HepG2 (cell line): ENCODE data around the gene TDRD10.

Experiments used
- ESRRA ChIP-seq: sonication (generic); formaldehyde crosslinking; IDR thresholded peaks from 2 replicates; pipeline ENCODE4 v1.5.1; 2020; ENCODE audit warnings: mild to moderate bottlenecking, low read depth, missing genetic modification reagents
- SIN3A ChIP-seq: IDR thresholded peaks from 2 replicates; pipeline ENCODE4 v1.6.1; 2011; ENCODE audit warnings: low read depth, mild to moderate bottlenecking, control low read depth, low read length, borderline replicate concordance
- ZNF816 ChIP-seq: sonication (generic); formaldehyde crosslinking; IDR thresholded peaks from 2 replicates; pipeline ENCODE4 v1.8.0; 2022; ENCODE audit warnings: missing genetic modification reagents, mild to moderate bottlenecking, borderline replicate concordance
- TF ChIP-seq, protein P1 (sequence below): sonication (generic); formaldehyde crosslinking; IDR thresholded peaks from 2 replicates; pipeline ENCODE4 v1.4.0; 2020; ENCODE audit warnings: missing genetic modification reagents

DNA sequence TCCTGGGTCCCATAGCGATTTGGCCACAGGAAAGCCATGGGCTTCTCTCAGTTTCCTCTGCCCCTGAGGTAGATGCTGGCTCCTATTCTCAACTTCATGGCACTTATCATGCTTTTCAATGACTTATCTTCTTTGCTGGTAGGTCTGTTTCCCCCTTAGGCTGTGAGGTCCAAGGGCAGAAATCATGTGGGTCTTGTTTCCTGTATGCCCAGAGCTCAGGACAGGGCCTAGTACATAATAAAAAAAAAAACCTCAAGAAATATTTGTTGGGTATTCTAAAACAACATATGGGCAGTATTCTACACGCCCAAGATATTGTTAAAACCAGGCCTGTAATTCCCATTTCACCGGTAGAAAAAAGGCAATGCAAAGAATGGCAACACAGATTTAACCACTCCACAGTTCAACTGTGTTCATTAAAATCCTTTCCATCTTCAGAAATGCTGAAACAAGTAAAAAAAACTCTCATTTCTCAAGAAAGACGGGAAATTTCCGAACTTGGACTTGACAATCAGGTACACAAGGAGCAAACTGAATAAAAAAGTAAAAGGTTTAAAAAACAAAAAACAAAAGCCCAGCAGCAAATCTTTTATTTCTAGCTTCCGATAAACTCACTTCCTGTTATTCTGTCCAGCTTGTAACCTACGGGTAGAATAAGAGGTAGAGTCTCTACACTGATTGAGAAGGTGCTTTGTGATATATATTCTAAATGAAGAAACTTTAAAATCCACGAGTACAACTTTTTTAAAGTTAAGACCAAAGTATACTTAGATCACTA lies 6.3 kb upstream of the TDRD10 start:
- TF ChIP-seq ESRRA (no peak), SIN3A (no peak), ZNF816 (CRISPR knock-in tag) (no peak)
- TF ChIP-seq, protein P1, sequence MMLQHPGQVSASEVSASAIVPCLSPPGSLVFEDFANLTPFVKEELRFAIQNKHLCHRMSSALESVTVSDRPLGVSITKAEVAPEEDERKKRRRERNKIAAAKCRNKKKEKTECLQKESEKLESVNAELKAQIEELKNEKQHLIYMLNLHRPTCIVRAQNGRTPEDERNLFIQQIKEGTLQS (CRISPR knock-in tag) = no peak
